ENCODE results near the gene JPH2.

Gene JPH2

DNA sequence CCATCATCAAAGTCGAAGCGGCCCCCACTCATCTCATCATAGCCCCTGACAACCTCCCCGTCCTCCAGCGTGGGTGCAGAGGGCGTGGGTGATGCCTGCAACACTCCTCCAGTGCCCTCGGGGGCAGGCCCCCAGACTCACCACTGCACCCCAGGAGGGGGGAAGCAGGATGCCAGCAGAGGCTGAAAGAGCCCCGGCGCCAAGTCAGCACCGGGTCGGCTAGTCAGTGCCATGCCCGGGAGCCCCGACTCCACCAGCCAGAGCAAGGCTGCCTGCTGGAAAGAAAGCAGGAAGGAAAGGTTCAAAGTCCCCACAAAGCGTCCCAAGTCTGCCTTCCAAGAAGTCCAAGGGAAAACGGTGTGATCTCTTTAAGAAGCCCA, 324 bp downstream of the JPH2 start:
- DNase-seq, result no peak

DNA sequence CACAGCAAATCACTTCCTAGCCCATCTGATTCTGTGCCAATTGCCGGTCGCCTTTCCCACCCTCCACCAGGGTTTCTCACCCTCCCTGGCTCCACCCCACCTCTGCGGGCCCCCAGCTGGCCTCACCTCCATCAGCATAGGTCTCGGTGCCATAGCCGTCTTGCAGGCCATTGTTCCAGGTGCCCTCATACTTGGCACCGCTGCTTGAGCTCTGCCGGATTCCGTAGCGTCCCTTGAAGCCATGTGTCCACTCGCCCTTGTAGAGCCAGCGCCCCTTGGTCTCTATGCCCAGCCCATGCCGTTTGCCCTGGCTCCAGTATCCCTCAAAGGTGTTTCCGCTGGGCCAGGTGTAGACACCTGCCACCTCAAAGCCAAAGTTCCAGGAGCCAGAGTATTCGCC, 787 bp downstream of the JPH2 start:
- no peak for DNase-seq

DNA sequence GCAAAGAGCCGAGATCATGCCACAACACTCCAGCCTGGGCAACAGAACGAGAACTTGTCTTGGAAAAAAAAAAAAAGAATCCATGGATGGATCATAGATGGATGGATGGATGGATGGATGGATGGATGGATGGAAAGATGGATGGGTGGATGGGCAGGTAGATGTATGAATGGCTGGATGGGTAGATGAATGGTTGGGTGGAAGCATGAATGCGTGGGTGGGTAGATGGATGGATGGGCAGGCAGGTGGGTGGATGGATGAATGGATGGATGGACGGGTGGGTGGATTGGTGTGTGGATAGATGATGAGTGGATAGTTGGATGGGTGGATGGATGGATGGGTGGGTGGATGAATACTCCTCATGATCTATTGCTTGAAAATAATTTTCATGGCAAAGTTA, 1.4 kb downstream of the JPH2 start:
- DNase-seq, result no peak

DNA sequence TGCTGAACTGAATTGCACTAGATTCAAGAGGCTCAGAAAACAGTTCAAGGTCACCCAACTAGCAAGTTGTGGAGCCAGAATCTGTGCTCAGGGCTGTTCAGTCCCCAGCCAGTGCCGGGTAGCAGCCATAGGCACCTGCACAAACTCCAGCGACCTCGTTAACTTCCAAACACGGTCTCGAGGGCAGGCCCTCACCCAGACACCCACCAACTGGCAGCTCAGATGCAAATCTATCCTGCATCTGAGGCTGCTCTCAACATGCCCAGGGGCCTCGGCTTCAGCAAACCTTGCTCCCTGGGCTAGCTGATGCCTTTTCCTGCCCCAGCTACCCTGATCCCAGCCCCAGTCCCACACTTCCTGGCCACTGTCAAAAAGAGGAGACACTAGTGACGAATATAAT, 3.7 kb downstream of the JPH2 start:
- DNase-seq, result no peak

DNA sequence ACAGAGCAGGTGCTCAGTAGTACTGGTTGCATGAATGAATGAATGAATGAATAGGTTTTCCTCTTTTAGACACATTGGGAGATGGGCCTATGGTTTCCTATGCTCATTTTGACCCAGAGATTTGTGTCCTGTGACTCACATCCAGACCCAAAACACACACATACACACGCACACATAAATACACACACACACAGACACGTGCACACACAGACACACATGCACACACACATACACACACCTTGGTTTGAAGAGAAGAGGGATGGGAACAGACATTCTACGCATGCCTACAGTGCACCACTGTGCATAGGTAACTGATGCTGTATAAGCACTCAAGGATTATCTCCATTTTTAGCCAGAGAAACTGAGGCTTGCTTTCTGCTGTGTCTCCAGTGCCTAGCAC, 4.1 kb downstream of the JPH2 start:
- no peak for DNase-seq

DNA sequence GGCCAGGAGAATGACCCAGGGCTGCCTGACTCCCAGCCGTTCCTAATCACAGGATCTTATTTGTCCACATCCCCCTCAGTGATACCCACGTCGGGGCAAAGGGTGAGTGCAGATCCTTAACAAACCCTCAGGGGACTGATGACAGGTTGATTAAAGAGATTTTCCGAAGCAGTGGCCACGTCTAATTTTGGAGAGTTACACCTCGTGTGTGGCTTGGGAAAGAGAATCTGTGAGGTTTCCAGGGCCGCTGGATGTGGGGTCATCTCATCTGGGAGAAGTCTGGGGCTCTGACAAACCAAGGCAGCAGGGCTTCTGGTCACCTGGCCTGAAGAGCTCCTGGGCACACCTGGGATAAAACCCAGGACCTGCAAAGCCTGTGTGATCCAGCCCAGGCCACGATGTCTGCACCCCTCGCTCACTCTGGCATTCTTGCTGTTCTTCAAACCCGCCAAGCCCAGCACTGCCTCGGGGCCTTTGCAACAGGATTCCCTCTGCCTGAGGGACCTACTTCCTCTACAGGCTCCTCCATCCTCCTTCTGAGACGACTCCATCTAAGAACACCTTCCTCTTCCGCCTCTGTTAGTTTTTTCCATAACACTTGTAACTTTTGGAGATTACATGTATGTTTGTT, 4.7 kb downstream of the JPH2 start:
- no peak for DNase-seq

DNA sequence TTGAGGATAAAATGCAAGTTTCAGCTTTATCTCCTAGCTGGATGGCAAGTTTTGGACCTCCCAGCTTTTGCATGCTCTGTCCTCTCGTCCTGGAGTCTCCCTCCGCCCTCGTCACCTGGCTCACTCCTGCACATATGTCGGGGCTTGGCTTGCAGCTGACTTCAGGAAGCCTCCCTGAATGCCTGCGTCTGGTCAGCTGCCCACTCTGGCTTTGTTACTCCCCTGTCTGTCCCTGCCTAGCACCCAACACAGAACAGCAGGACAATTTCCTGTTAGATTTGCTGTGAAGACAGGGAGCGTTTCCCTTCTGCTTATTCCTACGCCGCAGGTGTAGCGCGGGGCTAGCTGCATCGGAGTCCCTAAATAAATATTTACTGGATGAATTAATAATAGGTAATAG, 5.4 kb downstream of the JPH2 start:
- no peak for DNase-seq

DNA sequence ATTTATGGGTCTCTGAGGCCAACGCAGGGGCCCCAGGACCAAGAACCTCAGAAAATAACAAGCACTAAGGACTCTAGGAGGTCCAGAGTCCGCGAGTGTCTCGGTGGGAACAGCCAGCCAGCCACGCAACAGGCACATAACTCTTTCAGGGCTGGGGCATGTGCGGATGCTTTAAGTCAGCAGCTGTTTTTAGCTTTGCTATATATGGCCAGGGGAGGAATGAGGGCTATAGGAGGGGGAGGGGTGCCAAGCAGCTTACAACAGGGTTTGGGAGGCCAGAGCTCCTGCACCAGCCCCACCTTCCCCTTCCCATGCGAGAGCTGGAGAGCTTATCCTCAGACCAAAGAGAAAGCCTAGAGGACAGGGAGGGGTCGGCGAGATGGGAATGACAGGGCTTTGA, 6.2 kb downstream of the JPH2 start:
- no peak for DNase-seq

DNA sequence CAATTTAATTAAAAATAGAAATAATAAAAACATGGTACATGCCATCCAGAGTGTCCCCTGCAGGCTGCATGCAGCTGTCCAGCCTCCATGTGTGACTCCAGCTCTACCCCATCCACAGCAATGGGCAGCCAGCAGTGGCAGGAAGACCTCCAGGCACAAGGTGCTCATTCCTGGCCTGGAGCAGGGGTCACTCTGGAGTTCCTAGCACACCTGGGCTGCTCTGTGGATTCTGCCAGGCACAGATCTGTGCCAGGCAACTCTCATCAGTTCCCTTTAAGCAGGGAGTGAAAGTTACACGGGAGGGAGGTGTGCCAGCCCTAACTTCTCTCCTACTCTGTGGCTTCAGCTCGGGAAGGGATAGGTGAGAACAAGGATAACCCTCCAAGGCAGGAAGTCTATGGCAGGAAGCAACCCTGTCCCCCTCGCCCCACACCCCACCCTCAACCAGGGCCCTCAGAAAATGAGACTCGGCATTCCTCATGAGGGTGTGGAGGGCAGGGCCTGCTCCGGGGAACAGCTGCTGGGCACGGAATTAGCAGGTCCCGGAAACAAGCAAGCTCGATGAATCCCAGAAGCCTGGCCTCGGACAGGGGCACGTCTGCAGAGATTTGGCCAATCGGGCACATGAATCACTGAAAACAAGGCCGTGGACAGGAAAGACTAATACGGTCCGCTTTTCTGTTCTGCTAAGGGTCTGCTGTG, 10.0 kb downstream of the JPH2 start:
- no peak for DNase-seq

DNA sequence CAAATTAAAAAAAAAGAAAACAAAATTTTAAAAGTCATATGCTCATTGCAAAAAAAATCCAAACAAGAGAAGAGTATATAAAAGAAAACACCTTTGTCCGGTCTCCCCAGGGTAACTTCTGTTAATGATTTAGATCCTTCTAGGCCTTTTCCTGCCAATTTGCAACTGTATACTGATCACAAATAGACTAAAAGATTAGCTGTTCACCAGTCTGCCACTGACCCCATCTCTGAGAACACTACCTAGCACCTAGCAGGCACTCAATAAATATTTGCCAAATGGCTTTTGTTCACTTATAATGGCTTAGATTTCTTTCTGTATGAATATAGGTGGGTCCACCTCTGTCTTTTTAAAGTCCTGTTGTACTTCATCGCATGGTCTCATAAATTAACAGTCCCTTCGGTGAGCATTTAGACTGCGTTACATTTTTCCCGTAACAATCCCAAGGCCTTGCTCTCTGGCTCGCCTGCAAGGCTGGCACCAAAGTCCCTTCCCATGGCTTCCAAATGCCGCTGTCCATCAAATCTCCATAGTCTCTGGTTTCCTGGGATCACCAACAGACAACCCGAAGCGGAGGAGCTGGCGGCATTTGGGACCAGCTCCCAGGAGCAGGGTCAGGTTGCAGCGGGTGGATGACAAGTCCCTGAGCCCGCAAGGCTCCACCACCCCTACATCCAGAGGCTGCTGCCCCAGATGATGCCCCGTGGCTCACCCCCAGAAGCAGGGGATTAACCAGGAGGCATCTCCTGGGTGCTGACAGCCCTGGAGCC, 11.8 kb downstream of the JPH2 start:
- DNase-seq, result no peak

DNA sequence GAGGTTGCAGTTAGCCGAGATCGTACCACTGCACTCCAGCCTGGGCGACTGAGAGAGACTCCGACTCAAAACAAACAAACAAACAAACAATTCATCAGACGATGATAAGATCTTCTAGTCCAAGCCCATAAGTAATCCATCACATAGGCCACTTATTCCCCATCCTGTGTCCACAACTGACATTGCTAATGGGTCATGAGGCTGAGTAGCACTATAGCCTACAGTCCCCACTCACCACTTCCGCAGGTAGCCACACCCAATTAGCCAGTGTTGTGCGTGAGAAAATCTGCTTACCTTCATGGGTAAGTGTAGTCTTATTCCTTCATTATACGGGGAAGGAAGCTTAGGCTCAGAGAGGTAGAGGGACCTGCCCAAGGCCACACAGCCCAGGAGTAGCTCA, 13.1 kb downstream of the JPH2 start:
- no peak for DNase-seq

DNA sequence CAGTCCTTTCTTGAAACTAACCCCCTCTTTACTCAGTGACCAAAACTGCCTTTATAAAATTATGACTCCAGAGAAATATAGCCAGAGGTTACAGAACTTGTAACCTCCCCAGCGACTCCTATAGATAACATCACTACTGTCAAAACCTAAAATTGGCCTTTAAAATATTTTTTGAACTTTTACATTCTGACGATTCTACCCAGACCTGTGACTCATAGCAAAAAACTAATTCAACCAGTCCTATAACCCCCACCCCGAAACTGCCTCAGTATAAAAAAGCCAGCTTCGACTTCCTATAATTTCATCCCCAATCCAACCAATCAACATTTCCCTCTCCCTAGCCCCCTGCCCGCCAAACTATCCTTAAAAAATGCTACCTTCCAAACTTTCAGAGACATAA, 13.9 kb downstream of the JPH2 start:
- no peak for DNase-seq

DNA sequence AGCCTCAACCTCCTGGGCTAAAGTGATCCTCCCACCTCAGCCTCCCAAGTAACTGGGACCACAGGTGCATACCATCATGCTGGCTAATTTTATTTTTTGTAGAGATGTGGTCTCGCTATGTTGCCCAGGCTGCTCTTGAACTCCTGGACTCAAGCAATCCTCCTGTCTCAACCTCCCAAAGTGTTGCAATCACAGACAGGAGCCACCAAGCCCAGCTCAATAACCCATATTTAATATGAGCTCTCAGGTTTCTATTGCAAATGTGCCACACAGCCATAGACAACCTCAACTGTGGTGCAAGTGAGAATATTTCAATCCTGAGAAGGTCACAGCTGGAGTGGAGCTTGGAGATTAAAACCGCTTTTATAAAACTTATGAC, 14.4 kb downstream of the JPH2 start:
- no peak for DNase-seq

DNA sequence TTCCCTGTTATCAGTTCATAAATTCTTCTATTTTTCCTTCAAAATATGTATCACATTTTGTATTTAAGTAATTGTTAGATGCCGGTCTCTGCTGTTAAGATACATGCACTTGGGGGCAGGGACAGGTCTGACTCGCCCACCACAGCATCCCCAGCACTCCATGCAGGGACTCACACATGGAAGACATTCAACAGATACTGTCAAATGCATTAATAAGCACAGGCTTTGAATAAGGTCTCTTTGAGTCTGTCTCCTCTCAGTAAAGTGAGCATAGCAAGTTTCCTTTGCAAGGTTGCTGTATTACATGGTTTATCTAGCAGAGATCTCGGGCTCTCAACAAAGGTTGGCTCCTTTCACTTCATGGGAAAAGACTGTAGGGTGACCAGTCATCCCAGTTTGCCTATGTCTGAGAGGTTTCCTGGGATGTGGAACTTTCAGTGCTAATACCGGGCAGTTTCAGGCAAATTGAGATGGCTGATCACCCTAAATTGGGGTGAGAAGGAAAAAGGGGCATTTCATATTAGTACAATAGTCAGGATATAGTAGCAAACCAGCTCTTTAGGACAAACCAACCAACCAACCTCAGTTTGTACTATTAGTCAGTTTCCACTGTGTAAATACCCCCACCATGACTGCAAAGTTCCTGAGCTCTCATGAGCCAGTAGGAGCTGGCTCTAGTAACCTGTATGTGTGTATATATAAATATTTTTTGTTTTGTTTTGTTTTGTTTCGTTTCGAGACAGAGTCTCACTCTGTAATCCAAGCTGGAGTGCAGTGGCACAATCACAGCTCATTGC, 15.0 kb downstream of the JPH2 start:
- no peak for DNase-seq

DNA sequence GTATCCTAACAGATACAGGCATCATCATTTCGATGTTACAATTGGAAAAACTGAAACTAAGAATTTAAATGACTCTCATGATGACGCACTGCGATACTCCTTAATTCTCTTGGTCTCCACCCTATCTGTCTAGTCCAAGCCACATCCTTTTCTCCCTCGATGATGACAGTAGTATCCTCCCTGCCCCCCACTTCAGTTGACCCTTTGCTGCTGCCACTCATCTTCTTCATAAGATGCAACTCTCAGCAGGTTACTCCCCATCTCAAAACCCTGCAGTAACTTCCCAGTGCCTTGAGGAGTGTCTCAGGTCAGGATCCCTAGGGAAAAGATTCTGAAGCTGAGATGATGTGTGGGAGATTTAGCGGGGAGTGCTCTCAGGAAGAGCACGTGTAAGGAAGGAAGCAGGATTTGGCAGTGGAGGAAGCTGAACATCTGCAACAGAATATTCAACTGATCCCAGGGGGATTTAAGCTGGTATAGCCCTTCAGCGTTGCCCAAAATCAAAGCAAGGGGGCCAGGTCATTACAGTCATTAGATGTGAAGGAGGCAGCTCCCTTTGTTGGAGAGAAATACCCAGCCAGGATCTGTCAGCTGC, 16.1 kb downstream of the JPH2 start:
- DNase-seq, result no peak

DNA sequence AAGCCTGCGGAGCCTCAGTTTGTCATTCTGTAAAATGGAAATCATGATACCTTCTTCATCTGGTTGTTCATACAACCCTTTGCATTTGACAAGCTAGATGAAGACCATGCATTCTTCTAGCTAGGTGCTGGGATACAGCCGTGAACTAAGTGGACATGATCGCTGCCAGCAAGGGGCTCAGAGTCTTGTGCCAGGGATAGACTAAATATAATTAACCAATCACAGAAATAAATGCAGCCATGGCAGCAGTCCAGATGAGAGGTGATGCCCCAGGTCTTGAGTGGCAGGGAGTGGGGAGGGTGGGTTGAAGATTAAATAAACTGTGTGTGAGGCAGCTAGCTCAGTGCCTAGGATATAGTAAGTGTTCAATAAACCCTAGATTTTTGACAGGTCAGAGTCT, 19.3 kb downstream of the JPH2 start:
- no peak for DNase-seq

DNA sequence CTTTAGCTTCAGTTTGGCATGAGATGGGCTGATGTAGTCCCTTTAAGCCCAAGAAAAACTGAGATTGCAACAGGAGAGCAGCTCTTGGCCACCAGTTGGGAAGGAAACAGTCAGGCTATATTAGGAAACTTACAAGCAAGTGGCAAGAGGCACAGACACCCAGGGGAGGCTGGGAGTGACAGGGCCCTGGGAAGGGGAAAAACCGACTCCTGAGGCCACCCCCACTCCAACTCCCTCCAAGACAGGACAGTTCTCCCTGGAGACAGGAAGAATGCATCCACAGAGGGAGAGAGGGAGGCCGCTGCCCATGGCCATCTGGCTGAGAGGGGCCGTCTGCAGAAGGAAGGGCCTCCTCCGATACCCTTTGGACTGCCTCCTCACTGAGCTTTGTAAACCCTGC, 20.5 kb downstream of the JPH2 start:
- DNase-seq, result no peak

DNA sequence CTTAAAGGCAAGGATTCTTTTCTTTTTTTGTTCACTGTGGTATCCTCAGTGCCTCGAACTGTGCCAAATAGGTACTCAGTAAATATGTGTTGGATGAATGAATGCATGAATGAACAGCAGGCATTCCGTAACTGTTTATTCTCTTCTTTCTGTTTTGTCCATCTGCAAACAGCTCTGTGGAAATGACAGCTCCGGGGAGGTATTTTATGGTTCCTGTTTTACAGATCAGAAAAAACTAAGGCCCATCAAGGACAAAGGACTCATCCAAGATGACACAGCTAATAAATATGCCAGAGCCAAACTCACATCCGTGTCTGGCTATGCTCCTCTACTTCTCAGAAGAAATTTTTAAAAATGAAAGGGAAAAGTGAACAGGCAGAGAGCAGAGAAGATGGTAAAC, 21.0 kb downstream of the JPH2 start:
- DNase-seq, result no peak

DNA sequence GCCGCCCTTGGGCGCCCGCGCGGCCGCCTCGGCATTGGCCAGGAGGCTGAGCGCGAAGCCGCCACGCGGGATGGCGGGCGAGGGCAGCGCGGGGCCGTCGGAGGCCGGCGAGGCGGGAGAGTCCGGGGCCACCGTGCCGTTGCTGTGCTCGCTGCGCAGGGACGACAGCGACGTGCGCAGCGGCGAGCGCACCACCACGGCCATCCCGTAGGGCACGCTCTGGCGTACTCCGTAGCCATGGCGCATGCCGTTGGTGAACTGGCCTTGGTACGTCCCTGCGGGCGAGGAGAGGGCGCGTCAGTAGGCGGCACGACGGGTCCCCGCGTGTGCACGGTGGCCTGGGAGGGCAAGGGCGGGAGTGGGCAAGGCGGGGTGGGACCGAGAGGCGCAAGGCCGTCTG, 26.9 kb downstream of the JPH2 start:
- no peak for DNase-seq

DNA sequence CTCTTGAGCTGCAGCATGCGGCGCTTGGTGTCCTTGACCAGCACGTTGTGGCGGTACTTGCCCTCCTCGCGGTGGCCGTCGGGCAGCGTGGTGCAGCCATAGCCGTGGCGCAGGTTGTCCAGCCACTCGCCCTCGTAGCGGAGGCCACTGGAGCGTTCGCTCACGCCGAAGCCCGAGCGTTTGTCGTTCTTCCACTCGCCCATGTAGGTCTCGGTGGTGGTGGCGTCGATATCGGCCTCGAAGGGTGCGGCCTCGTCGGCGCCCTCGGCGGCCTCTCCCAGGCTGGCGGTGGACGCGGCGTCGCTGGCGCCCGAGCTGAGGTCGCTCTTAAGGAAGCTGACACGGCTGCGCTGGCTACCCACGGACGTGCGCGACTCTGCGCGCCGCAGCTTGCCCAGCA, 27.3 kb downstream of the JPH2 start:
- no peak for DNase-seq

DNA sequence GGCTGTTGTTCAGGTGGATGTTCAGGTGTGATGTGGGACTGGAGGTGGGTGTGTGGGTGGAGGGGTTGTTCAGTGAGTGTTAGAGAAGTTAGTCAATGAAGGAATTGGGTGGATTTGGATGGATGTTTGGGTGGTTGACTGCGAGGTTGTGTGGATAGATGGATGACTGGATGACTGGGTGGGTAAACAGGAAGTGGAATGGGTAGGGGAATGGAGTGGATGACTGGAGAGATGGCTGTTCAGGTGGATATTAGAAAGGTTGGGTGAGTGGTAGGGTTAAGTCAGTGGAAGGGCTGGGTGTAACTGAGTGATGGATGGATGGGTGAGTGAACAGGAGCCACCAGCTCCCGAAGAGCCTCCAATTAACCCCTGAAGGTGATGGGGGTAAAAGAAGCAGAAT, 27.9 kb downstream of the JPH2 start:
- no peak for DNase-seq

DNA sequence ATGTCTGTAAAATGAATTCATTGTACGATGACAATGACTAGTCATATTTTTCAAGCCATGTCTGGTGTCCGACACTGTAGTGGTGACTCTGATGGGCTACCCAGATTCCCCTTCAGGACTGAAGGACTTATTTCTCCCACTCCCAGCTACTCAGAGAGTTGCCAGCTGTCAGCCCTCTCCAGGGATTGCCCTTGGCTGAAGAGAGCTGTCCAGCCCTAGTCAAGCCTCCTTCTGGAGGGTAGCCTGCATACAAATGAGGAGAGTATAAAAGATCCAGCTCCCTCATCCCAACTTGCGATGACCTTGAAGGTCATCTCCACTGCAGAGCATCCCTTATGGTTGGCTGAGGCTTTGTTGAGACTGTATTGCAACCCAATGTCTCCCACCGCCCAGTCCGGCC, 29.9 kb downstream of the JPH2 start:
- DNase-seq, result no peak

DNA sequence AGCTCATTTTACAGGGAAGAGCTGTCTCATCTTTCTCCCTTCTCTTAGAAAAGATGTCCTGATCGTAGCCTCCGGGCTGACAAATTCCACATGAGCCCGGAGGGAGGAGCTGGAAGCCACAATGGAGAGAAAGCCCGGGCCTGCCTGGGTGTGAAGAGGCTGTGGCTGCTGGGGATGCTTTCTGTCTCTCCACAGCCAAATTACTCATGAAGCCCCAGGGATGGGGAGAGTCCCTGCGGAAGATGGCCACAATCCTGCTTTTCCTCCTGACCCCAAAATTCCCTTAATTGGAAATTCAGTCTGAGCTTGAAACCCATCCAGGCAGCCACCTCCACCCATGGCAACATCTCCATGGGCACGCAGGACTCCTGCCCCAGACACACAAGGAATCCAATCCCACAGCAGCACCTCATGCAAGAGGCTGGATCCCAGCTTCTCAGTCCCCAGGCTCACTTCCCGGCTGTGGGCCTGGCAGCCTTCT, 32.4 kb downstream of the JPH2 start:
- DNase-seq, result no peak

All from DMS53 (cell line).